Fibroblast of lung (primary cell): ENCODE data around the gene MRPS10. TPM values are rescaled to one million over a fixed set of nuclear protein-coding genes. Genes with fewer than 3 reads are reported as not detected.
A peak's percentile ranks its signal among the peaks of the same experiment; 100 is the strongest.
"Not testable (repeated sequence)": the region's sequence is repeated elsewhere in the genome, so short reads cannot be mapped to it uniquely, and the experiment has no call there.

ENCODE experiments used
- DNase-seq, 2 donors: peaks; one replicate each; pipeline versions ENCODE4 v3.0.0 to v3.0.0-alpha.2; 2010; ENCODE audit warnings: low read depth in 2 of 2
- H2AFZ ChIP-seq: 2 replicates; pipeline ENCODE4 v1.5.1; 2012; ENCODE audit warnings: low read length, control low read depth, inconsistent platforms
- H3K27ac ChIP-seq: 2 replicates; pipeline ENCODE4 v1.5.1; 2011; ENCODE audit warnings: low read length, control low read depth; ENCODE audit not compliant: insufficient read depth
- H3K27me3 ChIP-seq: 2 replicates; pipeline ENCODE4 v1.5.1; 2011; ENCODE audit warnings: mild to moderate bottlenecking, low read length; ENCODE audit not compliant: control insufficient read depth, insufficient read depth
- H3K36me3 ChIP-seq: 2 replicates; pipeline ENCODE4 v1.5.1; 2011; ENCODE audit warnings: low read length; ENCODE audit not compliant: control insufficient read depth, insufficient read depth
- H3K4me1 ChIP-seq: 2 replicates; pipeline ENCODE4 v1.5.1; 2011; ENCODE audit warnings: low read length; ENCODE audit not compliant: control insufficient read depth, insufficient read depth; ENCODE audit errors: extremely low read depth
- H3K4me2 ChIP-seq: 2 replicates; pipeline ENCODE4 v1.5.1; 2011; ENCODE audit warnings: low read length, control low read depth; ENCODE audit not compliant: insufficient read depth; ENCODE audit errors: extremely low read depth
- H3K4me3 ChIP-seq, 4 experiments: fragments of 200-600 bp in 1 of 4; sonication (generic) in 1 of 4; replicated peaks in 1 of 4; 2 replicates each; pipeline ENCODE4 v1.5.1; 2011 to 2016; ENCODE audit warnings: low read length in 4 of 4, low read depth in 3 of 4, mild to moderate bottlenecking in 3 of 4, control low read depth in 2 of 4, inconsistent platforms in 1 of 4, mixed read lengths in 1 of 4; ENCODE audit not compliant: insufficient read depth in 1 of 4; ENCODE audit errors: control extremely low read depth in 1 of 4
- H3K79me2 ChIP-seq: 2 replicates; pipeline ENCODE4 v1.5.1; 2012; ENCODE audit warnings: mild to moderate bottlenecking, low read length, inconsistent platforms; ENCODE audit not compliant: control insufficient read depth, insufficient read depth
- H3K9ac ChIP-seq: 2 replicates; pipeline ENCODE4 v1.5.1; 2011; ENCODE audit warnings: mild to moderate bottlenecking, low read length, control low read depth; ENCODE audit not compliant: insufficient read depth
- H3K9me3 ChIP-seq: 2 replicates; pipeline ENCODE4 v1.5.1; 2012; ENCODE audit warnings: low read depth, low read length; ENCODE audit not compliant: control insufficient read depth, insufficient read depth
- H4K20me1 ChIP-seq: 2 replicates; pipeline ENCODE4 v1.5.1; 2011; ENCODE audit warnings: low read length; ENCODE audit not compliant: control insufficient read depth, insufficient read depth; ENCODE audit errors: extremely low read depth
- CTCF ChIP-seq, 2 donors: IDR thresholded peaks in 1 of 2; conservative IDR thresholded peaks in 1 of 2; 1 replicate in 1 of 2; 2 replicates in 1 of 2; pipeline ENCODE4 v1.5.1; 2011 to 2012; ENCODE audit warnings: low read length in 2 of 2, control low read depth in 1 of 2, inconsistent platforms in 1 of 2, low read depth in 1 of 2, mild to moderate bottlenecking in 1 of 2
- EZH2 ChIP-seq: IDR thresholded peaks from 2 replicates; pipeline ENCODE4 v1.5.1; 2012; ENCODE audit warnings: low read length, control low read depth, mild to moderate bottlenecking; ENCODE audit errors: missing control alignments
- polyA plus RNA-seq, 2 donors: library from polyadenylated mRNA; depleted of rRNA in 1 of 2; stranded (reverse) in 1 of 2; unstranded in 1 of 2; fragments of >200 nt; gene quantifications; 2 replicates each; pipeline ENCODE4 v1.2.1, GENCODE V29; 2011 to 2012; ENCODE audit warnings: missing spikeins in 1 of 2
- total RNA-seq: library from RNA; depleted of rRNA; stranded (reverse); fragments of >200 nt; gene quantifications from 2 replicates; pipeline ENCODE4 v1.2.1, GENCODE V29; 2014

MRPS10 gene
- total and polyA plus RNA-seq, 2 donors (not counting 1 experiment from before 2014, with no cell fraction given) = 67.5 to 74.1 TPM

DNA sequence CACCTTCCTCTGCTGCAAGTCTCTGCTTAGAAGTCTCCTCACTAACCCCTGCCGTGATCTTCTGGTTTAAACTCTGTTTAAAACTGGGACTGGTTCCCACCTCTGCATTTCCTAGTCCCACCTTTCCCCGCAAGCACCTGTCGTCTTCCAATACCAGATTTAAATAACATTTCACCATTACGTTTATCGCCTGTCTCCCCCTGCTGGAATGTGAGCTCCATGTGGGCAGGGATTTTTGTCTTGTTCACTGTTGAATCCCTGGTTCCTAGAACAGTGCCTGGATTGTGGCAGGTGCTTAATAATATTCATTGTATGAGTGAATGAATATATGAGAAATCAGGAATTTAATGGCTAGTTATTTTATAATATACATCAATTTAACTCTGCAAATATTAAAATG lies 41.8 kb downstream of the MRPS10 start:
- Histone ChIP-seq H3K36me3 (no peaks in the 10 kb centered on the region), H3K4me3 (no peak overlapping the region), H3K4me2 (no peak overlapping the region), H3K9ac (no peak overlapping the region), H3K27ac (no peak overlapping the region), H3K9me3 (no peaks in the 10 kb centered on the region), H3K27me3 (no peaks in the 10 kb centered on the region), H4K20me1 (no peaks in the 10 kb centered on the region), H3K4me1 (no peaks in the 10 kb centered on the region), H3K79me2 (no peaks in the 10 kb centered on the region), H2AFZ (no peak overlapping the region)
- peak; percentile 20 to 31 for TF ChIP-seq CTCF (conservative IDR thresholded peaks at IDR 0.05 in 1 of 2, IDR thresholded peaks at IDR 0.05 in 1 of 2; ENCODE audit: low read depth in 1 of 2, low read length in 2 of 2)
- TF ChIP-seq EZH2 = no peak
- DNase-seq = no peak

- DNase-seq = no peak
- H2AFZ ChIP-seq = no peak within 1 kb of the TSS
- H3K9me3 ChIP-seq = no peaks in the 10 kb centered on the region
Observed at GRCh38 chr6:42173101-42173500, 44.6 kb downstream of the MRPS10 start, which contains the start of gene GUCA1A. Gene GUCA1A (plus strand): TSS chr6:42173364. CDS start chr6:42173614, 250 bp downstream.

DNA sequence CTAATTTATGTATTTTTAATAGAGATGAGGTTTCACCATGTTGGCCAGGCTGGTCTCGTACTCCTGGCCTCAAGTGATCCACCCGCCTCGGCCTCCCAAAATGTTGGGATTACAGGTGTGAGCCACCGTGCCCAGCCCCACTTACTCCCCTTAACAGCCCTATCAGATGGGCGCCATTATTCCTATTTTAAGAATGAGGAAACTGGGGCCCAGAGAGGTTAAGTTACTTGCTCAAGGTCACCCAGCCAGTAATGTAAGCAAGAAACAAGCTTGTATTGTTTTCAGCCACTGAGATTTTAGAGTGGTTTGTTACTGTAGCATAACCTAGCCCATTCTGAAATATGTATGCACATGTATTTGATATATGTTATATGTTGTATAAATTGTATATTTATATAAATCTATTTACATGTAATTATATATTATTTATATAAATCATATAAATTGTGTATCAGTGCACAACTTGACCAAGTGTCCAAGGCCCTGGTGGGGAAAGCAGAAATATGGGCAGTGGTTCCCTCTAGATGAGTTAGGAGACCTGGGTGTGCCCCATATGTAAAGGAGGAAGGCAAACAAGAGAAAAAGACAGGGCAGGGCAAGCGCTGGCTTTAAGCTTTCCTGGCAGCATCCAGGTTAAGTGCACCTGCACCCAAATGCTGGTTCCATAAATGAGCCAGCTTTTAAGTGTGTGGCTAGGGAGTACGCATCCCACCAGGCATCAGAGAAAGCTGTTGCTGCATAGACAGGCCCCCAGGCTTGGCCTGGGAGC lies 45.7 kb downstream of the MRPS10 start:
- no peak overlapping the region for H3K9ac ChIP-seq
- no peaks in the 10 kb centered on the region for H3K79me2 ChIP-seq
- no peaks in the 10 kb centered on the region for H3K27me3 ChIP-seq
- H2AFZ ChIP-seq = no peak overlapping the region
- no peaks in the 10 kb centered on the region for H3K4me1 ChIP-seq
- no peak for TF ChIP-seq CTCF (conservative IDR thresholded peaks at IDR 0.05 in 1 of 2, IDR thresholded peaks at IDR 0.05 in 1 of 2; ENCODE audit: low read depth in 1 of 2, low read length in 2 of 2)
- TF ChIP-seq EZH2 = no peak
- no peaks in the 10 kb centered on the region for H3K36me3 ChIP-seq
- H3K9me3 ChIP-seq = no peaks in the 10 kb centered on the region
- H3K4me3 ChIP-seq = no peak overlapping the region
- no peak overlapping the region for H3K27ac ChIP-seq
- H4K20me1 ChIP-seq = no peaks in the 10 kb centered on the region
- DNase-seq = no peak
- H3K4me2 ChIP-seq = no peak overlapping the region

More at GRCh38 chr6:42173101-42173500, 44.6 kb downstream of the MRPS10 start, which contains the start of gene GUCA1A:
- Histone ChIP-seq H3K27ac (no peak within 1 kb of the TSS), H4K20me1 (no peaks in the 10 kb centered on the region), H3K4me3 (no peak within 1 kb of the TSS), H3K36me3 (no peaks in the 10 kb centered on the region), H3K4me1 (no peaks in the 10 kb centered on the region), H3K4me2 (no peak within 1 kb of the TSS), H3K27me3 (no peaks in the 10 kb centered on the region), H3K79me2 (no peaks in the 10 kb centered on the region), H3K9ac (no peak within 1 kb of the TSS)
- no peak for TF ChIP-seq EZH2
- TF ChIP-seq CTCF (conservative IDR thresholded peaks at IDR 0.05 in 1 of 2, IDR thresholded peaks at IDR 0.05 in 1 of 2; ENCODE audit: low read depth in 1 of 2, low read length in 2 of 2) = no peak

DNA sequence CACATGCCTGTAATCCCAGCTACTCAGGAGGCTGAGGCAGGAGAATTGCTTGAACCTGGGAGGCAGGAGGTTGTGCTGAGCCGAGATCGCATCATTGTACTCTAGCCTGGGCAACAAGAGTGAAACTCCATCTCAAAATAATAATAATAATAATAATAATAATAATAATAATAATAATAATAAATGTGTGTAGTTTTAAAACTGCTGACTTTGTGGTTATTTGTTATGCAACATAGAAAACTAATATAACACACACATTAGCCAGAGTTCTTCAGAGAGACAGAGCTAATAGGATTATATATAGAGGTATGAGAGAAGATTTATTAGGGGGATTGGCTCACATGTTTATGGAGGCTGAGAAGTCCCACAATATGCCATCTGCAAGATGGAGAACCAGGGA lies 47.9 kb downstream of the MRPS10 start:
- not testable (repeated sequence) for H3K27ac ChIP-seq, H3K27me3 ChIP-seq, H3K79me2 ChIP-seq, H3K9ac ChIP-seq, H4K20me1 ChIP-seq, DNase-seq, H3K36me3 ChIP-seq, H3K9me3 ChIP-seq, H3K4me1 ChIP-seq, H3K4me3 ChIP-seq, H3K4me2 ChIP-seq, H2AFZ ChIP-seq
